ENCODE measurements around the gene USP54.

- TF ChIP-seq CTCF (IDR thresholded peaks at IDR 0.05) (no peak), POLR2A (IDR thresholded peaks at IDR 0.05) (no peak), EP300 (IDR thresholded peaks at IDR 0.05) (no peak)
These were observed 84.7 kb downstream of the USP54 start for GRCh38 chr10:73506491-73506890.

Measured in ovary (tissue), 3 donors.